ENCODE results near the gene LRCOL1. TPM values are rescaled to one million over a fixed set of nuclear protein-coding genes. Genes with fewer than 3 reads are reported as not detected.

The LRCOL1 gene
- total RNA-seq, 1 donor from 2014 or later = not detected

DNA sequence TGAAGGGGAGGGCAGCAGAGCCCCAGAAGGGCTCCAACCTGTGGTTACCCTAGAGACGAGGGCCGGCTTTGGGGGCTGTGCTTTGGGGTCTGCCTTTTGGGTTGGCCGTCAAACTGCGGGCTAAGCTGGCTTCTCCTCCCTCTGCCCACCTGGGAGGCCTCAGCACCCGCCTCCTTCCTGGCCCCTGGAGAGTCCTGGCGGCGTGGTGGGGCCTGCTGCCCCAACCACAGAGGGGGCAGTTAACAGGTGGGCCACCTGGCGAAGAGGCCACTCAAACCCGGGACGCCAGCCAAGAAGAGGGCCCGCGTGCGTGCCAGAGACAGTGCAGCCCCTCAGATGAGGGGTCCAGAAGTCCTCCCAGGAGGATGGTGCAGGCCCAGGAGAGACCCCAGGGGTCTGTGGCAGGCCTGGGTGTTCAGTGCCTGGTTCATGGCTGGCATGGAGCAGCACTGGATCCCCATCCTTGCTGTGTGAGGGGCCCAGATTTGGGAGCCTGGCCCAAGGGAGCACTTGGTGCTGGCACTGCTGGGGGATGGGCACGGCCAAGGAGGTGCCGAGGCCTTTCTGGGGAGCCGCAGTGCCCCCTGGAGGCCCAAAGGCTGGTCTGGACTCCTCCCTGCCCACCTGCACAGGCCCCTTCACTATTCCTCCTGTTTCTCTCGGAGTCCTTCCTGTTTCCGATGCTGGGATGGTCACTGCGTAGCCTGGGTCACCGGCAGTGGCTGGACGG lies 48.8 kb downstream of the LRCOL1 start:
- intact Hi-C loops (cut with DNase I) = no loop called here
- H3K4me3 ChIP-seq = peak overlapping the region in 1 of 2 donors; percentile 79
- no peaks in the 10 kb centered on the region for H3K27me3 ChIP-seq
- TF ChIP-seq CTCF (IDR thresholded peaks at IDR 0.05) (peak in 1 of 3 experiments; percentile 16), POLR2A (IDR thresholded peaks at IDR 0.05) (no peak)
- H3K36me3 ChIP-seq = no peaks in the 10 kb centered on the region
- peaks cover 28% of the 10 kb centered on the region for H3K4me1 ChIP-seq
- DNase-seq (ENCODE audit: extremely low spot score in 2 of 2) = no peak
- no peak overlapping the region for H3K27ac ChIP-seq
- no peaks in the 10 kb centered on the region for H3K9me3 ChIP-seq

- peak overlapping the region; percentile 68 to 79 for H3K4me3 ChIP-seq
- intact Hi-C loops (cut with DNase I) = no loop called here
- peaks cover 28% of the 10 kb centered on the region for H3K4me1 ChIP-seq
- H3K27ac ChIP-seq = no peak overlapping the region
- no peaks in the 10 kb centered on the region for H3K9me3 ChIP-seq
- no peaks in the 10 kb centered on the region for H3K36me3 ChIP-seq
- DNase-seq (ENCODE audit: extremely low spot score in 2 of 2) = no peak
- no peaks in the 10 kb centered on the region for H3K27me3 ChIP-seq
- TF ChIP-seq POLR2A (IDR thresholded peaks at IDR 0.05) = no peak
- TF ChIP-seq CTCF (IDR thresholded peaks at IDR 0.05) = peak; percentile 34 to 54 (median 36)
These were observed 49.6 kb downstream of the LRCOL1 start for GRCh38 chr12:132560614-132561426.

DNA sequence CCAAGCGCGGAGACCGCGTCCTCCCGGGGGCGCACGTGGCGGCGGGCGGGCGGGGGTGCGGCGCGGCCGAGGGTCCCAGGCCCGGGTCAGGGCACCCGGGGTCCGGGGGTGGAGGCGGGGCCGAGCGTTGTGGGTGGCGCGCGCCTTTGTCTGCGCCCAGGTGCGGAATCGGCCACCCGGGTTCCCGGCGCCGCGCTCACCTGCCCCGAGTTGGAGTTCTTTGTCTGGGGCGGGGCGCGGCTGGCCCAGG lies 50.1 kb downstream of the LRCOL1 start:
- DNase-seq (ENCODE audit: extremely low spot score in 2 of 2) = no peak
- intact Hi-C loops (cut with DNase I) = no loop called here
- Histone ChIP-seq H3K4me3 (peak overlapping the region; percentile 68 to 79), H3K36me3 (no peaks in the 10 kb centered on the region), H3K4me1 (peaks cover 28% of the 10 kb centered on the region), H3K9me3 (no peaks in the 10 kb centered on the region), H3K27me3 (no peaks in the 10 kb centered on the region), H3K27ac (no peak overlapping the region)
- no peak for TF ChIP-seq CTCF (IDR thresholded peaks at IDR 0.05)
- TF ChIP-seq POLR2A (IDR thresholded peaks at IDR 0.05) = no peak
- no peak for TF ChIP-seq POLR2AphosphoS5 (IDR thresholded peaks at IDR 0.05; ENCODE audit: insufficient read depth in 1 of 2, low read depth in 1 of 2)

- Histone ChIP-seq H3K36me3 (no peaks in the 10 kb centered on the region), H3K27me3 (no peaks in the 10 kb centered on the region), H3K4me3 (peak overlapping the region; percentile 68 to 79), H3K27ac (no peak overlapping the region), H3K4me1 (peaks cover 28% of the 10 kb centered on the region), H3K9me3 (no peaks in the 10 kb centered on the region)
- TF ChIP-seq CTCF (IDR thresholded peaks at IDR 0.05) (no peak), POLR2A (IDR thresholded peaks at IDR 0.05) (no peak), POLR2AphosphoS5 (IDR thresholded peaks at IDR 0.05; ENCODE audit: insufficient read depth in 1 of 2, low read depth in 1 of 2) (no peak)
- intact Hi-C loops (cut with DNase I) = no loop called here
- DNase-seq (ENCODE audit: extremely low spot score in 2 of 2) = no peak
These were observed 50.6 kb downstream of the LRCOL1 start for GRCh38 chr12:132559652-132560363.
